Neural progenitor cell (in vitro differentiated cells): ENCODE data around the gene BMF.
"Not testable (repeated sequence)": the region's sequence is repeated elsewhere in the genome, so short reads cannot be mapped to it uniquely, and the experiment has no call there.

Source experiments
- EZH2 ChIP-seq: fragments of 200-600 bp; sonication (generic); IDR thresholded peaks from 2 replicates; pipeline ENCODE4 v1.6.1; 2017; ENCODE audit warnings: antibody characterized with exemption, mild to moderate bottlenecking, moderate library complexity
- EZH2phosphoT487 ChIP-seq: fragments of 200-600 bp; sonication (generic); IDR thresholded peaks from 2 replicates; pipeline ENCODE4 v1.6.1; 2017; ENCODE audit warnings: antibody characterized with exemption
- TF ChIP-seq, protein P1 (sequence below): fragments of 200-600 bp; sonication (generic); IDR thresholded peaks from 2 replicates; pipeline ENCODE4 v1.5.1; 2017; ENCODE audit warnings: antibody characterized with exemption, mild to moderate bottlenecking

DNA sequence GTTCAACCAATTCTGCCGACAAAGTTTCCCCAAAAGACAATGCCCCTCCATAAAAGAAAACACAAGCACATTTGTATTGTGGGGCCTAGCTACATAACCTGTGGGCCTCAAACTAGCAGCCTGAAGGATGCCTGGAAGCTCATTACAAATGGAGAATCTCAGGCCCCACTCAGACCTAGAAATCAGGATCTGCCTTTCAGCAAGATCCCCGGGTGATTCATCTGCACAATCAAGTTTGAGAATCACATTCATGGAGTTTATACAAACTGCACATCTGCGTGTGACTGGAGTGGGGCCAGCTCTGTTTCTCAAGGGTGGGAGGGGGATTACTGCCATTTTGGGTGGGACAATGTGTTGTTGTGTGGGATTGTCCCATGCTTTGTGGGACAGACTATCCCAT lies 15.7 kb upstream of the BMF start:
- TF ChIP-seq, protein P1, sequence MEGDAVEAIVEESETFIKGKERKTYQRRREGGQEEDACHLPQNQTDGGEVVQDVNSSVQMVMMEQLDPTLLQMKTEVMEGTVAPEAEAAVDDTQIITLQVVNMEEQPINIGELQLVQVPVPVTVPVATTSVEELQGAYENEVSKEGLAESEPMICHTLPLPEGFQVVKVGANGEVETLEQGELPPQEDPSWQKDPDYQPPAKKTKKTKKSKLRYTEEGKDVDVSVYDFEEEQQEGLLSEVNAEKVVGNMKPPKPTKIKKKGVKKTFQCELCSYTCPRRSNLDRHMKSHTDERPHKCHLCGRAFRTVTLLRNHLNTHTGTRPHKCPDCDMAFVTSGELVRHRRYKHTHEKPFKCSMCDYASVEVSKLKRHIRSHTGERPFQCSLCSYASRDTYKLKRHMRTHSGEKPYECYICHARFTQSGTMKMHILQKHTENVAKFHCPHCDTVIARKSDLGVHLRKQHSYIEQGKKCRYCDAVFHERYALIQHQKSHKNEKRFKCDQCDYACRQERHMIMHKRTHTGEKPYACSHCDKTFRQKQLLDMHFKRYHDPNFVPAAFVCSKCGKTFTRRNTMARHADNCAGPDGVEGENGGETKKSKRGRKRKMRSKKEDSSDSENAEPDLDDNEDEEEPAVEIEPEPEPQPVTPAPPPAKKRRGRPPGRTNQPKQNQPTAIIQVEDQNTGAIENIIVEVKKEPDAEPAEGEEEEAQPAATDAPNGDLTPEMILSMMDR = not testable (repeated sequence)
- TF ChIP-seq EZH2, EZH2phosphoT487: not testable (repeated sequence)
